Measurements from ENCODE around the gene EPC1.
"Not testable (repeated sequence)": the region's sequence is repeated elsewhere in the genome, so short reads cannot be mapped to it uniquely, and the experiment has no call there.

The EPC1 gene

GRCh38 chr10:32227802-32228201 is 119.2 kb downstream of the EPC1 start:
- H3K4me1 ChIP-seq (ENCODE audit: control insufficient read depth in 2 of 2, insufficient read depth in 1 of 2, low read depth in 1 of 2, low read length in 2 of 2) = no peaks in the 10 kb centered on the region
- H3K4me2 ChIP-seq (ENCODE audit: insufficient read depth, low read length, poor library complexity, severe bottlenecking) = no peak overlapping the region
- H3K79me1 ChIP-seq (ENCODE audit: low read depth, low read length) = no peaks in the 10 kb centered on the region
- H2AFZ ChIP-seq (ENCODE audit: low read length) = no peak overlapping the region
- H3K9ac ChIP-seq (ENCODE audit: low read depth, low read length, poor library complexity) = no peak overlapping the region
- no CpG with 5 or more reads among the region's 2 CpGs for WGBS, 2 donors (ENCODE audit: extremely low coverage in 2 of 2, insufficient read length in 2 of 2, insufficient replicate concordance in 1 of 2)
- H3K14ac ChIP-seq (ENCODE audit: low read length) = no peak overlapping the region
- no peak overlapping the region for H2BK5ac ChIP-seq (ENCODE audit: low read length)
- no peak overlapping the region for H4K91ac ChIP-seq (ENCODE audit: low read depth, low read length, poor library complexity)
- no peak overlapping the region for H3K23ac ChIP-seq (ENCODE audit: low read depth, low read length, poor library complexity)
- no peak for DNase-seq (ENCODE audit: low spot score)
- H4K8ac ChIP-seq (ENCODE audit: low read depth, low read length) = no peak overlapping the region
- H3K9me3 ChIP-seq (replicated peaks in 1 of 2; ENCODE audit: control insufficient read depth in 2 of 2, insufficient read depth in 1 of 2, low read depth in 1 of 2, low read length in 2 of 2) = peaks cover 0 to 5% of the 10 kb centered on the region in 2 donors
- H3K4ac ChIP-seq (ENCODE audit: low read length) = no peak overlapping the region
- H2AK5ac ChIP-seq (ENCODE audit: low read depth, low read length) = no peak overlapping the region
- no peak overlapping the region for H2BK15ac ChIP-seq (ENCODE audit: low read length)
- H3K4me3 ChIP-seq (ENCODE audit: low read length in 2 of 2) = no peak overlapping the region
- H3K27me3 ChIP-seq (ENCODE audit: control insufficient read depth in 3 of 3, insufficient read depth in 3 of 3, low read depth in 1 of 3, low read length in 3 of 3) = no peaks in the 10 kb centered on the region
- no peak overlapping the region for H2BK120ac ChIP-seq (ENCODE audit: low read depth, low read length)
- no peak overlapping the region for H3K27ac ChIP-seq (replicated peaks; ENCODE audit: low read length)
- H3K18ac ChIP-seq (ENCODE audit: low read length) = no peak overlapping the region
- no peaks in the 10 kb centered on the region for H3K36me3 ChIP-seq (replicated peaks in 1 of 2; ENCODE audit: control insufficient read depth in 2 of 2, insufficient read depth in 2 of 2, low read length in 2 of 2)
- no peak overlapping the region for H2BK12ac ChIP-seq (ENCODE audit: low read length)

GRCh38 chr10:32226624-32227023 is 120.3 kb downstream of the EPC1 start:
- Histone ChIP-seq H2AFZ (ENCODE audit: low read length) (no peak overlapping the region), H2BK12ac (ENCODE audit: low read length) (no peak overlapping the region), H3K23ac (ENCODE audit: low read depth, low read length, poor library complexity) (no peak overlapping the region), H3K4ac (ENCODE audit: low read length) (no peak overlapping the region), H3K79me1 (ENCODE audit: low read depth, low read length) (no peaks in the 10 kb centered on the region), H2AK5ac (ENCODE audit: low read depth, low read length) (no peak overlapping the region), H3K18ac (ENCODE audit: low read length) (no peak overlapping the region), H3K4me2 (ENCODE audit: insufficient read depth, low read length, poor library complexity, severe bottlenecking) (no peak overlapping the region), H3K4me3 (ENCODE audit: low read length in 2 of 2) (no peak overlapping the region), H3K4me1 (ENCODE audit: control insufficient read depth in 2 of 2, insufficient read depth in 1 of 2, low read depth in 1 of 2, low read length in 2 of 2) (no peaks in the 10 kb centered on the region), H2BK120ac (ENCODE audit: low read depth, low read length) (no peak overlapping the region), H2BK5ac (ENCODE audit: low read length) (no peak overlapping the region), H4K8ac (ENCODE audit: low read depth, low read length) (no peak overlapping the region), H2BK15ac (ENCODE audit: low read length) (no peak overlapping the region), H3K27ac (replicated peaks; ENCODE audit: low read length) (no peak overlapping the region), H3K14ac (ENCODE audit: low read length) (no peak overlapping the region), H3K9ac (ENCODE audit: low read depth, low read length, poor library complexity) (no peak overlapping the region), H3K36me3 (replicated peaks in 1 of 2; ENCODE audit: control insufficient read depth in 2 of 2, insufficient read depth in 2 of 2, low read length in 2 of 2) (no peaks in the 10 kb centered on the region), H4K91ac (ENCODE audit: low read depth, low read length, poor library complexity) (no peak overlapping the region), H3K9me3 (replicated peaks in 1 of 2; ENCODE audit: control insufficient read depth in 2 of 2, insufficient read depth in 1 of 2, low read depth in 1 of 2, low read length in 2 of 2) (peaks cover 0 to 5% of the 10 kb centered on the region in 2 donors), H3K27me3 (ENCODE audit: control insufficient read depth in 3 of 3, insufficient read depth in 3 of 3, low read depth in 1 of 3, low read length in 3 of 3) (no peaks in the 10 kb centered on the region)
- no peak for DNase-seq (ENCODE audit: low spot score)
- WGBS, 2 donors (ENCODE audit: extremely low coverage in 2 of 2, insufficient read length in 2 of 2, insufficient replicate concordance in 1 of 2) = no CpG with 5 or more reads among the region's 1 CpG

GRCh38 chr10:32225976-32226375 is 121.0 kb downstream of the EPC1 start:
- H3K18ac ChIP-seq (ENCODE audit: low read length) = no peak overlapping the region
- H3K23ac ChIP-seq (ENCODE audit: low read depth, low read length, poor library complexity) = no peak overlapping the region
- no peak overlapping the region for H3K9ac ChIP-seq (ENCODE audit: low read depth, low read length, poor library complexity)
- H4K91ac ChIP-seq (ENCODE audit: low read depth, low read length, poor library complexity) = no peak overlapping the region
- H3K36me3 ChIP-seq (replicated peaks in 1 of 2; ENCODE audit: control insufficient read depth in 2 of 2, insufficient read depth in 2 of 2, low read length in 2 of 2) = no peaks in the 10 kb centered on the region
- H2BK15ac ChIP-seq (ENCODE audit: low read length) = no peak overlapping the region
- H3K4me1 ChIP-seq (ENCODE audit: control insufficient read depth in 2 of 2, insufficient read depth in 1 of 2, low read depth in 1 of 2, low read length in 2 of 2) = no peaks in the 10 kb centered on the region
- H3K9me3 ChIP-seq (replicated peaks in 1 of 2; ENCODE audit: control insufficient read depth in 2 of 2, insufficient read depth in 1 of 2, low read depth in 1 of 2, low read length in 2 of 2) = peaks cover 0 to 5% of the 10 kb centered on the region in 2 donors
- no peak overlapping the region for H3K4ac ChIP-seq (ENCODE audit: low read length)
- H2AK5ac ChIP-seq (ENCODE audit: low read depth, low read length) = no peak overlapping the region
- H3K79me1 ChIP-seq (ENCODE audit: low read depth, low read length) = no peaks in the 10 kb centered on the region
- H2BK120ac ChIP-seq (ENCODE audit: low read depth, low read length) = no peak overlapping the region
- no CpG with 5 or more reads among the region's 8 CpGs for whole genome bisulfite sequencing, 2 donors (ENCODE audit: extremely low coverage in 2 of 2, insufficient read length in 2 of 2, insufficient replicate concordance in 1 of 2)
- DNase-seq (ENCODE audit: low spot score) = no peak
- no peak overlapping the region for H3K4me2 ChIP-seq (ENCODE audit: insufficient read depth, low read length, poor library complexity, severe bottlenecking)
- H3K27ac ChIP-seq (replicated peaks; ENCODE audit: low read length) = no peak overlapping the region
- H3K4me3 ChIP-seq (ENCODE audit: low read length in 2 of 2) = no peak overlapping the region
- H3K27me3 ChIP-seq (ENCODE audit: control insufficient read depth in 3 of 3, insufficient read depth in 3 of 3, low read depth in 1 of 3, low read length in 3 of 3) = no peaks in the 10 kb centered on the region
- no peak overlapping the region for H3K14ac ChIP-seq (ENCODE audit: low read length)
- no peak overlapping the region for H4K8ac ChIP-seq (ENCODE audit: low read depth, low read length)
- no peak overlapping the region for H2BK12ac ChIP-seq (ENCODE audit: low read length)
- H2AFZ ChIP-seq (ENCODE audit: low read length) = no peak overlapping the region
- no peak overlapping the region for H2BK5ac ChIP-seq (ENCODE audit: low read length)

GRCh38 chr10:32222376-32222775 is 124.6 kb downstream of the EPC1 start:
- not testable (repeated sequence) for H3K23ac ChIP-seq (ENCODE audit: low read depth, low read length, poor library complexity); H4K8ac ChIP-seq (ENCODE audit: low read depth, low read length); H3K9ac ChIP-seq (ENCODE audit: low read depth, low read length, poor library complexity); H3K4me1 ChIP-seq (ENCODE audit: control insufficient read depth in 2 of 2, insufficient read depth in 1 of 2, low read depth in 1 of 2, low read length in 2 of 2); H2AFZ ChIP-seq (ENCODE audit: low read length); H2AK5ac ChIP-seq (ENCODE audit: low read depth, low read length); H2BK5ac ChIP-seq (ENCODE audit: low read length); H4K91ac ChIP-seq (ENCODE audit: low read depth, low read length, poor library complexity); H3K4me2 ChIP-seq (ENCODE audit: insufficient read depth, low read length, poor library complexity, severe bottlenecking); H3K18ac ChIP-seq (ENCODE audit: low read length); H3K14ac ChIP-seq (ENCODE audit: low read length); H3K4ac ChIP-seq (ENCODE audit: low read length); H3K4me3 ChIP-seq (ENCODE audit: low read length in 2 of 2); H3K9me3 ChIP-seq (replicated peaks in 1 of 2; ENCODE audit: control insufficient read depth in 2 of 2, insufficient read depth in 1 of 2, low read depth in 1 of 2, low read length in 2 of 2); H3K79me1 ChIP-seq (ENCODE audit: low read depth, low read length); H3K27ac ChIP-seq (replicated peaks; ENCODE audit: low read length); H2BK12ac ChIP-seq (ENCODE audit: low read length); H3K27me3 ChIP-seq (ENCODE audit: control insufficient read depth in 3 of 3, insufficient read depth in 3 of 3, low read depth in 1 of 3, low read length in 3 of 3); H2BK15ac ChIP-seq (ENCODE audit: low read length); H2BK120ac ChIP-seq (ENCODE audit: low read depth, low read length); H3K36me3 ChIP-seq (replicated peaks in 1 of 2; ENCODE audit: control insufficient read depth in 2 of 2, insufficient read depth in 2 of 2, low read length in 2 of 2); DNase-seq (ENCODE audit: low spot score)
- no CpG with 5 or more reads among the region's 4 CpGs for WGBS, 2 donors (ENCODE audit: extremely low coverage in 2 of 2, insufficient read length in 2 of 2, insufficient replicate concordance in 1 of 2)

All from neuronal stem cell (in vitro differentiated cells).